IPS DF 4.7 (cell line): Measurements from ENCODE around the gene ITPKB.
"Not testable (repeated sequence)": the region's sequence is repeated elsewhere in the genome, so short reads cannot be mapped to it uniquely, and the experiment has no call there.

Experiments used
- DNase-seq: peaks from one replicate; pipeline ENCODE4 v3.0.0-alpha.2; 2013; ENCODE audit warnings: low spot score; ENCODE audit errors: extremely low read depth

Gene ITPKB

DNA sequence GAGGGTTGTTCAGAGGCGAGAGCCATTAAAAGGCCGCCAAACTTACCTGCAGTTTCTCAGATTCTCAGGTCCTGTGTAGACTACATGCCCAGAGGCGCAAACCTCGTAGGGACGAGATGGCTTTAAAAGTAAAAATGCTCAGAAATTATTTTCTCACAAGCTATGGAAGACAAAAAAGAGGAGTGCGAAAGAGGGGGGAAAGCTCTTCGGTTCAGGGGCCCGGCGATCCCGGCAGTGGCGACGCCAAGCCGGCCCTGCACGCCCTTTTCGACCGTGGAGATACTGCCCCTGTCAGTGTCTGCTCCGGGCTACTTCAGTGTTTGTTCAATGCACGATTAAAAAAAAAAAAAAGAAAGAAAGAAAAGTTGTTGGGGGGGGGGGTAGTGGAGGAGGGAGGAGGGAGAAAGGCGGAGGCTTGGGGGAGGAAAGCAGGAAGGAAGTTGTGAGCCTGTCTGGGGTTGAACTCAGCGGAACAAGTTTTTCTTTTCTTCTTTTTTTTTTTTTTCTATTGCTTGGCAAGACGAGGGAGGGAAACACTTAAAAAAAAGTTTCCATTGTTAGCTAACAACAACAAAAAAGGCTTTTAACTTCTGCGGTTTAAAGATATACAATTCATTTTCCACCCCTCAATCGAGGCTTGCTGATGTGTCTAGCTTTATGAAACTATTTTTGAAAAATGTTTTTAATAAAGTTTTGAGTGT lies at the start of gene ITPKB:
ITPKB (minus strand) TSS at position 288 of the 701 bp plus-strand sequence. CDS start 1,824 bp downstream, outside the sequence.
- no peak for DNase-seq

- no peak for DNase-seq
Observed at GRCh38 chr1:226787638-226788037, 48.6 kb upstream of the ITPKB start.

DNA sequence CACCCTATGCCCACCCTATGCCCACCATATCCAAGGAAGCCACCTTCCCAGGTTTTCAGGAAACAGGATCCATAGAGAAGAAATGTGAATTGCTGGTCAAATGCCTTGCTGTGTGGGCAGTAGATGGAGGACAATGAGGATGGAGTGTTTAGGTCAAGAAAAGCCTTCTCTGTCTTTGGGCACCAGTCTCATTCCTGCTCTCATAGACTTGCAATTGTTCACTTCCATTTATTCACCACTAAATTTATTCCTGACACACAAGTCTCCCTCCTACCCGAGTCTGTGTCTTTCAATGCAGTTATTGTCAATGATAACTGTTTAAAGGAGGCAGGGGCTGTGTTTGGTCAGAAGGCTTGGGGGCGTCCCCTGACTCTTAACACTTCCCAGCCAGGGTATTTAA lies 48.0 kb upstream of the ITPKB start:
- no peak for DNase-seq

DNA sequence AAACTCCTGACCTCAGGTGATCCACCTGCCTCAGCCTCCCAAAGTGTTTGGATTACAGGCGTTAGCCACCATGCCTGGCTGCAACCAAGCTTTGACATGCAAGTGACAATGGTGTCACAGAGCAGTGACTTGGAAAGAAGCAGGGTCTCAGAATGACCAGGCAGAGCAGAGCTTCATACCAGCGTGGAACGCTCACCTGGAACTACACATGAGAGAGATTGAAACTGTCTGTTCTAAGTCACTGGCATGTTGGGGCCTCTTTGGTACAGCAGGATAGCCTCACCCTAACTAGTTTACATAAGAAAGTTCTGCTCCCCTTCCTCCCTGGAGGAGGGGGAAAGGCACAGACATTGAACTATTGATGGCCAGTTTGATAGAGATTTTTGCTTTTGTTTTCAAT lies 47.5 kb upstream of the ITPKB start:
- no peak for DNase-seq

- no peak for DNase-seq
Observed at GRCh38 chr1:226785805-226786204, 46.7 kb upstream of the ITPKB start.

- DNase-seq, result no peak
Observed at GRCh38 chr1:226784081-226785049, 45.3 kb upstream of the ITPKB start.

GRCh38 chr1:226782845-226783601 lies 43.9 kb upstream of the ITPKB start:
- DNase-seq, result no peak

GRCh38 chr1:226781937-226782609 lies 43.0 kb upstream of the ITPKB start:
- no peak for DNase-seq

DNA sequence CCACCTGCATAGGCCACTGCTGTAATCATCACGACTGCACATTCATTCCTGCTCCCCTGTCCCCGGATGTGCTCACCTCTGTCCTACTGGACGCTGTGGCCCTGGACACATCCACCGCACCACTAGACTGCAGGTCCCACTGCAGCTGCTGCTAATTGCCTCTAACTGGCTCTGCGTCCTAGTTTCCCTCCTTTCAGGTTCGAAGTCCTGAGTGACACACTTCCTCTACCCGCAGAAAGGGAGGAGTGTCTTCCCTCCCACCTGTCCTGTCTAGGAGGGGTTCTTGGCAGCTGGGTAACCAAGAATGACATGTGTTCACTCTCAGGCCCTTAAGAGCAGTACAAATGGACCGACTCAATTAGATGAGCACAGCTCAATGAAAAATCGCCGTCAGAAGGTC lies 40.5 kb upstream of the ITPKB start:
- DNase-seq, result no peak

- DNase-seq, result no peak
Observed at GRCh38 chr1:226778657-226779058, 39.6 kb upstream of the ITPKB start.

DNA sequence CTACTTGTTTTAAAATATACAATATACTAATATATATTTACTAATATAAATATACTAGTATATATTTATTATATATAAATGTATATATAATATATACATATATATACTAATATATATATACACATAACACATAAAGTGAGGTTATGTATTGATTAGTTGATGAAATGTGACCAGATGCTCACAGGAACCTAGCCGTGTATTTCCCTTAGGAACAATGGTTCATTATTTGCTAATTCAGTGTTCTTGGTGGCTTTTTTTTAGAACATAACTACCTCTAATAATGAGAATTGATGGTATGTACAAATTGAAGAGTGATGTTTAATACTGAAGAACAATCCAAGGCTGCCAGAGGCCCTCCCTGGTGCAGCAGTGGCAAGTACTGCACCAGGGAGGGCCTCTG lies 37.9 kb upstream of the ITPKB start:
- DNase-seq, result no peak

DNA sequence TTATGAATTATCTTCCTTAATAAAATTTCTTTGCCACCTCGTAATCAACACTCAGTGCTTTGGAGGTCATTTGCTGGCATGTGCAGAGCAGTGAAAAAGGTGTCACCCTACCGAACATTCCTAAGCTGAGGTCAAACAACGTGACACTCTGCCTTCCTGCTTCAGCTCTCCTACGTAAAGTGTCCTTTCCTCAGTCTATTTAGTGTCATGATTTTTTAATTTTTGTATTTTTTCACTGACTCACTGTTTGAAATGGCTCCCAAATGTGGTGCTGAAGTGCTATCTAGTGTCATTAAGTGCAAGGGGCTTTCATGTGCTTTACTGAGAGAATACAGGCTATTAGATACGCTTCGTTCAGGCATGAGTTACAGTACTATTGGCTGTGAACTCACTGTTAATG lies 37.0 kb upstream of the ITPKB start:
- no peak for DNase-seq

GRCh38 chr1:226772446-226773139 lies 33.5 kb upstream of the ITPKB start:
- no peak for DNase-seq

GRCh38 chr1:226767170-226767569 lies 28.1 kb upstream of the ITPKB start:
- DNase-seq, result not testable (repeated sequence)

DNA sequence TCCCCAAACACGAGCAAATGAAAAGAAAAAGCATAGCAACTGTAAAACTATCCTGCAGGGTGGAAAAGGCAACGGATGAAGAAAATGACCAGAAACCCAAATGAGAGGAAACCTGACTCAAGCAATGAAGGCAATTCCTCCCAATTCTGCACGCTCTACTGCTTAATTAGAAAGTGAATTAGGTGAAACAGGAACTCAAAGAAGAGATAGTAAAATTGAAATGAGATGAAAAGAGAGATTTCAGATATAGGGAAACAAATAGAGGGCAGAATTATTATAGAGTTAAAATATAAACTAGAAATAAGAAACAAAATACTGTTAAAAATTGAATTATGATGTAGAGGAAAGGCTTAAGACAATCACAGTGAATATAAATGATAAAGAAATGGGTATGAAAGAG lies 27.5 kb upstream of the ITPKB start:
- DNase-seq, result no peak

- no peak for DNase-seq
Observed at GRCh38 chr1:226764533-226764932, 25.5 kb upstream of the ITPKB start.

GRCh38 chr1:226763905-226764264 lies 24.8 kb upstream of the ITPKB start:
- peak; percentile 49 for DNase-seq

GRCh38 chr1:226762988-226763904 lies 24.2 kb upstream of the ITPKB start:
- DNase-seq, result no peak

DNA sequence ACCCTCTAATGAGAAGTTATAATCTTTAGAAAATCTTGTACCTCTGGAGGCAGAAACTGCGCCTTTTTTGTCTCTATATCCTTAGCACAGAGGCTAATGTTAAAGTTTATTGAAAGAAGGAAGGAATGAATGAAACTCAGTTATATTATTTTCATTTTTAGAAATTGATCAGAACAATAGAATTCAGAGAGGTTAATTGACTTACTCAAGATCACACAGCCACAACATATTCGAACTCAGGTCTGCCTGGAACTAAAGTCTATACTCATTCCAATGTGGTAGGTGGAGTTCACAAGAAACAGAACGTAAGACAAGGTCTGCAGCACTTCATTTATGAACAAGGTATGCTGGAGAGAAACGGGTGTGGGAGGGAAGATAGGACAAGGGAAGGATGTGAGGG lies 23.0 kb upstream of the ITPKB start:
- no peak for DNase-seq

- DNase-seq, result no peak
Observed at GRCh38 chr1:226761322-226761721, 22.2 kb upstream of the ITPKB start.
